GM12878 (cell line): ENCODE measurements around the gene SLC15A5. TPM values are rescaled to one million over a fixed set of nuclear protein-coding genes. Genes with fewer than 3 reads are reported as not detected.

Source experiments
- ATAC-seq: fragments of 200-7000 bp; cut with Tn5 transposase; 3 replicates; pipeline ENCODE4 v1.9.1; 2020; ENCODE audit warnings: mild to moderate bottlenecking, moderate library complexity
- BruUV-seq: library from RNA; stranded (reverse); fragments of 400-500 nt; replicated peaks from 2 replicates; lab custom pipeline; 2021; lab: Mats Ljungman, UMichigan
- CTCF ChIA-PET: fragments of 300-600 bp; sonication (Branson Sonifier 250); formaldehyde crosslinking; extraction: SDS; loops from one replicate; lab custom pipeline; 2021; ENCODE audit warnings: inconsistent platforms; lab: Yijun Ruan, JAX
- POLR2A ChIA-PET: fragments of 350-600 bp; formaldehyde crosslinking; extraction: SDS; loops from one replicate; lab custom pipeline; 2021; ENCODE audit warnings: inconsistent platforms; lab: Charles Lee
- RAD21 ChIA-PET: fragments of 300-600 bp; sonication (Branson Sonifier 250); formaldehyde crosslinking; loops from one replicate; lab custom pipeline; 2023; ENCODE audit warnings: antibody characterized with exemption; ENCODE audit not compliant: unreplicated experiment; lab: Charles Lee
- SMC1A ChIA-PET: fragments of 300-600 bp; sonication (Branson Sonifier 250); formaldehyde crosslinking; loops from one replicate; lab custom pipeline; 2023; ENCODE audit not compliant: unreplicated experiment, uncharacterized antibody; lab: Charles Lee
- DNase-seq: peaks from one replicate; pipeline ENCODE4 v3.0.0-alpha.2; 2011; ENCODE audit warnings: low read depth, low spot score
- FAIRE-seq: peaks from 3 replicates; lab custom pipeline; 2011; peaks lifted over from hg19 to GRCh38; lab: Jason Lieb, UNC
- H2AFZ ChIP-seq: 2 replicates; pipeline ENCODE4 v1.6.0; 2011; ENCODE audit warnings: low read depth, low read length, control low read depth; ENCODE audit not compliant: control insufficient read depth
- H3K27ac ChIP-seq: 2 replicates; pipeline ENCODE4 v1.5.1; 2011; ENCODE audit warnings: control low read depth; ENCODE audit not compliant: control insufficient read depth, insufficient read depth
- H3K27me3 ChIP-seq, 2 experiments: replicated peaks in 1 of 2; 2 replicates each; pipeline versions ENCODE4 v1.6.0 to v1.6.1; 2011; ENCODE audit warnings: low read length in 1 of 2; ENCODE audit not compliant: control insufficient read depth in 2 of 2, insufficient read depth in 2 of 2
- H3K36me3 ChIP-seq, 2 experiments: 2 replicates each; pipeline ENCODE4 v1.5.1; 2011; ENCODE audit warnings: low read length in 1 of 2; ENCODE audit not compliant: control insufficient read depth in 2 of 2, insufficient read depth in 2 of 2
- H3K4me1 ChIP-seq: 2 replicates; pipeline ENCODE4 v1.6.1; 2011; ENCODE audit warnings: mild to moderate bottlenecking, low read length, moderate library complexity, mixed read lengths; ENCODE audit not compliant: control insufficient read depth, insufficient read depth
- H3K4me2 ChIP-seq: 2 replicates; pipeline ENCODE4 v1.6.0; 2011; ENCODE audit warnings: control low read depth; ENCODE audit not compliant: control insufficient read depth, insufficient read depth
- H3K4me3 ChIP-seq: fragments of 200-600 bp; sonication (generic); 2 replicates; pipeline ENCODE4 v1.5.1; 2016
- H3K79me2 ChIP-seq: 2 replicates; pipeline ENCODE4 v1.6.0; 2011; ENCODE audit warnings: low read length; ENCODE audit not compliant: control insufficient read depth, insufficient read depth
- H3K9ac ChIP-seq: 2 replicates; pipeline ENCODE4 v1.8.0; 2011; ENCODE audit warnings: low read length, control low read depth, mixed read lengths; ENCODE audit not compliant: control insufficient read depth, insufficient read depth
- H3K9me3 ChIP-seq: replicated peaks from 3 replicates; pipeline ENCODE4 v1.5.1; 2011; ENCODE audit warnings: mild to moderate bottlenecking, low read length; ENCODE audit not compliant: control insufficient read depth, insufficient read depth
- H4K20me1 ChIP-seq: 2 replicates; pipeline ENCODE4 v1.6.0; 2011; ENCODE audit not compliant: control insufficient read depth, insufficient read depth
- ATF3 ChIP-seq: IDR thresholded peaks from 2 replicates; pipeline ENCODE4 v1.6.1; 2011; ENCODE audit warnings: low read depth, mild to moderate bottlenecking, low read length, moderate library complexity, borderline replicate concordance; ENCODE audit errors: extremely low read depth
- CEBPB ChIP-seq, 2 experiments: fragments of 150-350 bp in 1 of 2; IDR thresholded peaks; 2 replicates each; pipeline ENCODE4 v1.6.1; 2012 to 2014; ENCODE audit warnings: low read depth in 2 of 2, low read length in 2 of 2, borderline replicate concordance in 1 of 2, inconsistent platforms in 1 of 2
- CHD1 ChIP-seq: IDR thresholded peaks from 2 replicates; pipeline ENCODE4 v1.6.1; 2012; ENCODE audit warnings: low read depth, low read length, improper control_type of control experiment
- DPF2 ChIP-seq: fragments of 450-650 bp; IDR thresholded peaks from 2 replicates; pipeline ENCODE4 v1.6.1; 2017; ENCODE audit warnings: mild to moderate bottlenecking
- E4F1 ChIP-seq: fragments of 450-650 bp; IDR thresholded peaks from 2 replicates; pipeline ENCODE4 v1.6.1; 2018; ENCODE audit warnings: borderline replicate concordance, mild to moderate bottlenecking; ENCODE audit not compliant: partially characterized antibody
- EP300 ChIP-seq, 2 experiments: fragments of 150-350 bp in 1 of 2; IDR thresholded peaks; 2 replicates each; pipeline ENCODE4 v1.6.1; 2011 to 2012; ENCODE audit warnings: low read depth in 2 of 2, low read length in 2 of 2, borderline replicate concordance in 1 of 2, improper control_type of control experiment in 1 of 2, inconsistent platforms in 1 of 2; ENCODE audit not compliant: control insufficient read depth in 1 of 2
- HDGF ChIP-seq: fragments of 450-650 bp; IDR thresholded peaks from 2 replicates; pipeline ENCODE4 v1.6.1; 2016; ENCODE audit warnings: antibody characterized with exemption
- IKZF1 ChIP-seq: fragments of 450-650 bp; conservative IDR thresholded peaks from 2 replicates; pipeline ENCODE4 v1.6.1; 2017; ENCODE audit warnings: antibody characterized with exemption, mild to moderate bottlenecking
- KDM1A ChIP-seq: fragments of 200-600 bp; sonication (generic); IDR thresholded peaks from 2 replicates; pipeline ENCODE4 v1.6.1; 2016; ENCODE audit warnings: borderline replicate concordance
- NFYB ChIP-seq: IDR thresholded peaks from 2 replicates; pipeline ENCODE4 v1.6.1; 2011; ENCODE audit warnings: low read depth, mild to moderate bottlenecking, low read length, improper control_type of control experiment, moderate library complexity; ENCODE audit not compliant: insufficient read depth
- PAX5 ChIP-seq: IDR thresholded peaks from 2 replicates; pipeline ENCODE4 v1.6.1; 2011; ENCODE audit warnings: low read depth, low read length, borderline replicate concordance
- SIN3A ChIP-seq: IDR thresholded peaks from 2 replicates; pipeline ENCODE4 v1.6.1; 2012; ENCODE audit warnings: low read depth, low read length, improper control_type of control experiment
- SMAD5 ChIP-seq: IDR thresholded peaks from 2 replicates; pipeline ENCODE4 v1.6.1; 2016; ENCODE audit warnings: antibody characterized with exemption, low read depth
- SMARCA5 ChIP-seq: fragments of 450-650 bp; IDR thresholded peaks from 2 replicates; pipeline ENCODE4 v1.6.1; 2017; ENCODE audit warnings: mild to moderate bottlenecking
- SP1 ChIP-seq: IDR thresholded peaks from one replicate; pipeline ENCODE4 v1.6.1; 2011; ENCODE audit warnings: low read depth, low read length
- WGBS: methylation state at CpG from one replicate; pipeline ENCODE4 v1.1.6; 2016; ENCODE audit warnings: low lambda C conversion rate; ENCODE audit not compliant: insufficient replicate concordance, insufficient coverage; ENCODE audit errors: missing lambda C conversion rate; 5-methylcytosine and 5-hydroxymethylcytosine counted together
- in situ Hi-C: fragments of 300-500 bp; cut with MboI; formaldehyde crosslinking; loops from 9 replicates; pipeline ENCODE4 v1.14.3; 2018; ENCODE audit warnings: mixed read lengths
- intact Hi-C: fragments of 100-400 bp; cut with micrococcal nuclease; formaldehyde crosslinking; loops from one replicate; pipeline ENCODE4 v1.14.2; 2022; ENCODE audit not compliant: unreplicated experiment
- polyA plus RNA-seq, 11 experiments: library from polyadenylated mRNA; depleted of rRNA in 4 of 11; unstranded in 6 of 11; stranded (reverse) in 5 of 11; fragments of >200 nt; fragmentation: Nextera tagmentation in 4 of 11; fragmentation: Illumina TruSeq in 1 of 11; extraction: Ambion mirVana in 4 of 11; extraction: Trizol in 1 of 11; gene quantifications; 1 replicate in 1 of 11; 2 replicates in 10 of 11; pipeline versions ENCODE4 v1.2.1 to v1.2.3, GENCODE V29; 2011 to 2016; ENCODE audit warnings: inconsistent platforms in 2 of 11, missing spikeins in 2 of 11, low read depth in 1 of 11
- total RNA-seq, 4 experiments: library from RNA; depleted of rRNA in 3 of 4; stranded (reverse); fragments of >200 nt in 3 of 4; fragmentation: Illumina TruSeq in 1 of 4; extraction: Trizol in 1 of 4; gene quantifications; 2 replicates each; pipeline versions ENCODE4 v1.2.1 to v1.2.3, GENCODE V29; 2013 to 2021

SLC15A5 gene
- total and polyA plus RNA-seq, 10 of the 15 experiments (the other 5 are each of a cell fraction or from before 2014, with no cell fraction given): not detected

GRCh38 chr12:16258963-16259362 is 18.5 kb downstream of the SLC15A5 start:
- SMC1A ChIA-PET: no interaction called here
- no peaks in the 10 kb centered on the region; the same call in 2 of the 3 replicates for H3K9me3 ChIP-seq
- BruUV-seq: no TSS peak
- H4K20me1 ChIP-seq: no peaks in the 10 kb centered on the region
- no peaks in the 10 kb centered on the region for H3K4me1 ChIP-seq
- no peak overlapping the region for H3K4me2 ChIP-seq
- RAD21 ChIA-PET: no interaction called here
- intact Hi-C loops (no loop called here), in situ Hi-C loops (no loop called here)
- DNase-seq (no peak), ATAC-seq (no peak), FAIRE-seq (no peak)
- POLR2A ChIA-PET: no interaction called here
- H3K9ac ChIP-seq: no peak overlapping the region
- no peak overlapping the region for H3K4me3 ChIP-seq
- no peaks in the 10 kb centered on the region for H3K36me3 ChIP-seq
- TF ChIP-seq SMAD5 (no peak), CHD1 (no peak), SMARCA5 (no peak), HDGF (no peak), NFYB (no peak), DPF2 (no peak), SP1 (no peak), KDM1A (no peak), CEBPB (IDR thresholded peaks at IDR 0.05; ENCODE audit: borderline replicate concordance in 1 of 2, low read depth in 2 of 2, low read length in 2 of 2) (no peak)
- CTCF ChIA-PET: no interaction called here
- H3K27me3 ChIP-seq: no peaks in the 10 kb centered on the region
- no peak overlapping the region for H2AFZ ChIP-seq
- no peak overlapping the region for H3K27ac ChIP-seq
- H3K79me2 ChIP-seq: no peaks in the 10 kb centered on the region
- 0% methylated on average over 1 of the region's 2 CpGs for WGBS

GRCh38 chr12:16246264-16246663 is 31.2 kb downstream of the SLC15A5 start:
- H3K27ac ChIP-seq: no peak overlapping the region
- POLR2A ChIA-PET: no interaction called here
- no peaks in the 10 kb centered on the region for H3K27me3 ChIP-seq
- DNase-seq (no peak), FAIRE-seq (no peak), ATAC-seq (no peak)
- in situ Hi-C loops: no loop called here
- TF ChIP-seq SIN3A (no peak), IKZF1 (no peak), PAX5 (no peak), ATF3 (no peak), E4F1 (no peak), DPF2 (no peak), EP300 (IDR thresholded peaks at IDR 0.05; ENCODE audit: borderline replicate concordance in 1 of 2, control insufficient read depth in 1 of 2, low read depth in 2 of 2, low read length in 2 of 2) (no peak)
- H3K79me2 ChIP-seq: no peaks in the 10 kb centered on the region
- CTCF ChIA-PET: no interaction called here
- H4K20me1 ChIP-seq: no peaks in the 10 kb centered on the region
- H3K9ac ChIP-seq: no peak overlapping the region
- 0% methylated on average over 1 of the region's 1 CpG for WGBS
- H3K4me3 ChIP-seq: no peak overlapping the region
- no peaks in the 10 kb centered on the region for H3K36me3 ChIP-seq
- intact Hi-C loops: no loop called here
- RAD21 ChIA-PET: no interaction called here
- H3K4me2 ChIP-seq: no peak overlapping the region
- H3K9me3 ChIP-seq: no peaks in the 10 kb centered on the region
- SMC1A ChIA-PET: no interaction called here
- no peak overlapping the region for H2AFZ ChIP-seq
- BruUV-seq: no TSS peak
- no peaks in the 10 kb centered on the region for H3K4me1 ChIP-seq
